GM23248 (cell line): ENCODE measurements around the gene BNIP5.

Source experiments
- EZH2 ChIP-seq: fragments of 200-600 bp; sonication (generic); IDR thresholded peaks from 2 replicates; pipeline ENCODE4 v1.6.1; 2018; ENCODE audit warnings: antibody characterized with exemption, mild to moderate bottlenecking; ENCODE audit not compliant: insufficient read depth, poor library complexity, severe bottlenecking
- EZH2phosphoT487 ChIP-seq: fragments of 200-600 bp; sonication (generic); IDR thresholded peaks from 2 replicates; pipeline ENCODE4 v1.6.1; 2018; ENCODE audit warnings: antibody characterized with exemption, moderate library complexity, mild to moderate bottlenecking, low read depth; ENCODE audit not compliant: insufficient read depth

GRCh38 chr6:36376742-36377141 is 40.1 kb upstream of the BNIP5 start:
- TF ChIP-seq EZH2phosphoT487 (no peak), EZH2 (no peak)
